CD14-positive monocyte (primary cell): ENCODE measurements around the gene KRTAP10-3. TPM values are rescaled to one million over a fixed set of nuclear protein-coding genes. Genes with fewer than 3 reads are reported as not detected.

Experiments used
- DNase-seq, 3 donors: peaks; one replicate each; pipeline ENCODE4 v3.0.0-alpha.2; 2011 to 2022
- H2AFZ ChIP-seq: 2 replicates; pipeline ENCODE4 v1.6.0; 2012; ENCODE audit warnings: mild to moderate bottlenecking, low read depth, low read length, inconsistent platforms; ENCODE audit not compliant: insufficient read depth, poor library complexity, severe bottlenecking
- H3K27ac ChIP-seq, 2 donors: 1 replicate in 1 of 2; 2 replicates in 1 of 2; pipeline ENCODE4 v1.5.1; 2012 to 2013; ENCODE audit warnings: low read length in 2 of 2, control low read depth in 1 of 2, inconsistent platforms in 1 of 2, low read depth in 1 of 2, mild to moderate bottlenecking in 1 of 2
- H3K27me3 ChIP-seq, 2 donors: one replicate each; pipeline versions ENCODE4 v1.6.0 to v1.6.1; 2011 to 2013; ENCODE audit warnings: low read length in 2 of 2; ENCODE audit not compliant: control insufficient read depth in 2 of 2, insufficient read depth in 2 of 2
- H3K36me3 ChIP-seq, 2 donors: replicated peaks in 1 of 2; 1 replicate in 1 of 2; 2 replicates in 1 of 2; pipeline versions ENCODE4 v1.5.1 to v1.6.1; 2012 to 2013; ENCODE audit warnings: low read length in 2 of 2, control low read depth in 1 of 2, inconsistent platforms in 1 of 2, mild to moderate bottlenecking in 1 of 2; ENCODE audit not compliant: insufficient read depth in 2 of 2, control insufficient read depth in 1 of 2
- H3K4me1 ChIP-seq, 2 donors: 1 replicate in 1 of 2; 2 replicates in 1 of 2; pipeline versions ENCODE4 v1.5.1 to v1.6.1; 2012 to 2013; ENCODE audit warnings: low read length in 2 of 2, control low read depth in 1 of 2, inconsistent platforms in 1 of 2, mild to moderate bottlenecking in 1 of 2, moderate library complexity in 1 of 2; ENCODE audit not compliant: insufficient read depth in 2 of 2, control insufficient read depth in 1 of 2
- H3K4me2 ChIP-seq: replicated peaks from 2 replicates; pipeline ENCODE3; 2012; ENCODE audit warnings: low read length, moderate library complexity, mild to moderate bottlenecking; ENCODE audit not compliant: poor library complexity, severe bottlenecking; ENCODE audit errors: extremely low read depth
- H3K4me3 ChIP-seq, 3 experiments: fragments of 200-600 bp in 1 of 3; sonication (generic) in 1 of 3; replicated peaks in 1 of 3; 1 replicate in 2 of 3; 2 replicates in 1 of 3; pipeline ENCODE4 v1.5.1; 2011 to 2013; ENCODE audit warnings: low read length in 3 of 3, mild to moderate bottlenecking in 3 of 3, control low read depth in 2 of 3, low read depth in 2 of 3, inconsistent platforms in 1 of 3, moderate library complexity in 1 of 3
- H3K79me2 ChIP-seq: 2 replicates; pipeline ENCODE4 v1.6.0; 2012; ENCODE audit warnings: mild to moderate bottlenecking, control low read depth, inconsistent platforms, low read length, moderate library complexity; ENCODE audit not compliant: insufficient read depth
- H3K9ac ChIP-seq: 2 replicates; pipeline ENCODE4 v1.6.0; 2017; ENCODE audit warnings: low read length, mild to moderate bottlenecking; ENCODE audit not compliant: insufficient read depth, poor library complexity, severe bottlenecking
- H3K9me3 ChIP-seq, 2 donors: replicated peaks in 1 of 2; 1 replicate in 1 of 2; 2 replicates in 1 of 2; pipeline versions ENCODE4 v1.5.1 to v1.6.1; 2012 to 2013; ENCODE audit warnings: low read length in 2 of 2, control low read depth in 1 of 2; ENCODE audit not compliant: control insufficient read depth in 1 of 2, insufficient read depth in 1 of 2
- H4K20me1 ChIP-seq: 2 replicates; pipeline ENCODE4 v1.6.0; 2012; ENCODE audit warnings: mild to moderate bottlenecking, low read length, control low read depth, moderate library complexity; ENCODE audit not compliant: insufficient read depth
- H3K27ac Mint-ChIP-seq, 7 donors: one replicate each; pipeline ENCODE4 v1.8.0; 2020; ENCODE audit warnings: mild to moderate bottlenecking in 7 of 7, mixed read lengths in 7 of 7, moderate library complexity in 6 of 7, inconsistent platforms in 2 of 7
- H3K27me3 Mint-ChIP-seq, 3 donors: one replicate each; pipeline ENCODE4 v1.8.0; 2021 to 2022; ENCODE audit warnings: low read depth in 3 of 3, mild to moderate bottlenecking in 3 of 3, mixed read lengths in 3 of 3, moderate library complexity in 3 of 3, inconsistent platforms in 1 of 3
- H3K36me3 Mint-ChIP-seq, 2 donors: one replicate each; pipeline ENCODE4 v1.8.0; 2020; ENCODE audit warnings: mixed read lengths in 2 of 2, inconsistent platforms in 1 of 2, mild to moderate bottlenecking in 1 of 2
- H3K4me1 Mint-ChIP-seq: one replicate; pipeline ENCODE4 v1.8.0; 2020; ENCODE audit warnings: mild to moderate bottlenecking, mixed read lengths
- H3K4me3 Mint-ChIP-seq, 2 donors: one replicate each; pipeline ENCODE4 v1.8.0; 2020; ENCODE audit warnings: mild to moderate bottlenecking in 2 of 2, mixed read lengths in 2 of 2, moderate library complexity in 1 of 2
- H3K9me3 Mint-ChIP-seq, 7 donors: one replicate each; pipeline ENCODE4 v1.8.0; 2020 to 2022; ENCODE audit warnings: mixed read lengths in 7 of 7, mild to moderate bottlenecking in 6 of 7, moderate library complexity in 6 of 7, inconsistent platforms in 2 of 7
- CTCF ChIP-seq: fragments of 200-600 bp; IDR thresholded peaks from one replicate; pipeline ENCODE4 v1.8.0; 2022; ENCODE audit warnings: antibody characterized with exemption, mild to moderate bottlenecking
- WGBS: methylation state at CpG from one replicate; pipeline ENCODE4 v1.1.5; 2013; ENCODE audit warnings: missing lambda C conversion rate; ENCODE audit not compliant: insufficient coverage; 5-methylcytosine and 5-hydroxymethylcytosine counted together
- intact Hi-C, 2 donors: fragments of 100-400 bp; cut with micrococcal nuclease; formaldehyde crosslinking; loops; one replicate each; pipeline versions ENCODE4 v1.15.0 to v1.15.1; 2023
- polyA plus RNA-seq, 3 donors: library from polyadenylated mRNA; depleted of rRNA in 1 of 3; unstranded in 2 of 3; stranded (reverse) in 1 of 3; fragments of 300-500 nt in 2 of 3; fragments of >200 nt in 1 of 3; fragmentation: Illumina TruSeq in 2 of 3; gene quantifications; 1 replicate in 2 of 3; 2 replicates in 1 of 3; pipeline ENCODE4 v1.2.3, GENCODE V29; 2012 to 2021

The KRTAP10-3 gene
- polyA plus RNA-seq, 3 donors = not detected

- Histone ChIP-seq H3K9ac (no peak overlapping the region), H2AFZ (no peak overlapping the region), H3K36me3 (no peaks in the 10 kb centered on the region), H4K20me1 (no peaks in the 10 kb centered on the region), H3K4me1 (no peaks in the 10 kb centered on the region), H3K79me2 (no peaks in the 10 kb centered on the region), H3K27me3 (peaks cover 2 to 18% of the 10 kb centered on the region in 2 donors), H3K9me3 (peaks cover 15 to 30% of the 10 kb centered on the region in 2 donors), H3K4me3 (no peak overlapping the region), H3K4me2 (no peak overlapping the region), H3K27ac (no peak overlapping the region)
- intact Hi-C loops = no loop called here
- TF ChIP-seq CTCF = no peak
- Mint-ChIP-seq H3K27me3 (peaks cover 18 to 34% (median 27%) of the 10 kb centered on the region in 3 donors), H3K27ac (no peak overlapping the region), H3K9me3 (peaks cover 16 to 25% (median 21%) of the 10 kb centered on the region in 7 donors), H3K36me3 (no peaks in the 10 kb centered on the region), H3K4me3 (no peak overlapping the region), H3K4me1 (peaks cover 2% of the 10 kb centered on the region)
- no peak for DNase-seq
- 100% methylated on average over 1 of the region's 3 CpGs for WGBS
Measured at GRCh38 chr21:44544566-44544965, 14.0 kb downstream of the KRTAP10-3 start.

GRCh38 chr21:44542716-44543115, 15.9 kb downstream of the KRTAP10-3 start:
- Histone ChIP-seq H3K4me2 (no peak overlapping the region), H3K27me3 (peaks cover 0 to 16% of the 10 kb centered on the region in 2 donors), H3K9me3 (peaks cover 13 to 29% of the 10 kb centered on the region in 2 donors), H3K36me3 (no peaks in the 10 kb centered on the region), H3K4me3 (no peak overlapping the region), H4K20me1 (no peaks in the 10 kb centered on the region), H2AFZ (no peak overlapping the region), H3K27ac (no peak overlapping the region), H3K79me2 (no peaks in the 10 kb centered on the region), H3K9ac (no peak overlapping the region), H3K4me1 (no peaks in the 10 kb centered on the region)
- DNase-seq = no peak
- peaks cover 12 to 18% (median 12%) of the 10 kb centered on the region in 3 donors for H3K27me3 Mint-ChIP-seq
- intact Hi-C loops = no loop called here
- no peak overlapping the region for H3K4me3 Mint-ChIP-seq
- peaks cover 2% of the 10 kb centered on the region for H3K4me1 Mint-ChIP-seq
- no CpG with 5 or more reads among the region's 1 CpG for WGBS
- H3K27ac Mint-ChIP-seq = no peak overlapping the region
- H3K9me3 Mint-ChIP-seq = peaks cover 14 to 22% (median 19%) of the 10 kb centered on the region in 7 donors
- TF ChIP-seq CTCF = no peak
- H3K36me3 Mint-ChIP-seq = no peaks in the 10 kb centered on the region
